ENCODE results near the gene ZNF277.

ZNF277 gene, protein sequence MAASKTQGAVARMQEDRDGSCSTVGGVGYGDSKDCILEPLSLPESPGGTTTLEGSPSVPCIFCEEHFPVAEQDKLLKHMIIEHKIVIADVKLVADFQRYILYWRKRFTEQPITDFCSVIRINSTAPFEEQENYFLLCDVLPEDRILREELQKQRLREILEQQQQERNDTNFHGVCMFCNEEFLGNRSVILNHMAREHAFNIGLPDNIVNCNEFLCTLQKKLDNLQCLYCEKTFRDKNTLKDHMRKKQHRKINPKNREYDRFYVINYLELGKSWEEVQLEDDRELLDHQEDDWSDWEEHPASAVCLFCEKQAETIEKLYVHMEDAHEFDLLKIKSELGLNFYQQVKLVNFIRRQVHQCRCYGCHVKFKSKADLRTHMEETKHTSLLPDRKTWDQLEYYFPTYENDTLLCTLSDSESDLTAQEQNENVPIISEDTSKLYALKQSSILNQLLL

GRCh38 chr7:112206238-112206990 is at the start of gene ZNF277, which contains the start of gene DOCK4:
Gene ZNF277 (plus strand): TSS chr7:112206695. CDS start chr7:112206717, 22 bp downstream.
Gene DOCK4 (minus strand): TSS chr7:112206399. CDS start chr7:112206138, 261 bp downstream.
- Mint-ChIP-seq H3K36me3 (ENCODE audit: insufficient read depth) (peaks cover 7% of the 10 kb centered on the region), H3K9me3 (no peaks in the 10 kb centered on the region), H3K4me1 (peaks cover 38% of the 10 kb centered on the region), H3K27ac (ENCODE audit: low read depth) (peak within 1 kb of the TSS; percentile 89), H3K4me3 (peak within 1 kb of the TSS; percentile 96), H3K27me3 (peaks cover 34% of the 10 kb centered on the region)
- ATAC-seq (replicated peaks; ENCODE audit: extremely low read depth, poor library complexity, severe bottlenecking) (peak; percentile 89), DNase-seq (ENCODE audit: low spot score in 2 of 2) (peak; percentile 99 to 100)

- H3K9me3 Mint-ChIP-seq = no peaks in the 10 kb centered on the region
- H3K27me3 Mint-ChIP-seq = peaks cover 44% of the 10 kb centered on the region
- no peak overlapping the region for H3K4me3 Mint-ChIP-seq
- H3K27ac Mint-ChIP-seq (ENCODE audit: low read depth) = no peak overlapping the region
- no peak for ATAC-seq (replicated peaks; ENCODE audit: extremely low read depth, poor library complexity, severe bottlenecking)
- DNase-seq (ENCODE audit: low spot score in 2 of 2) = no peak
- H3K4me1 Mint-ChIP-seq = no peaks in the 10 kb centered on the region
- no peaks in the 10 kb centered on the region for H3K36me3 Mint-ChIP-seq (ENCODE audit: insufficient read depth)
Measured at GRCh38 chr7:112157072-112157471, 49.4 kb upstream of the ZNF277 start.

DNA sequence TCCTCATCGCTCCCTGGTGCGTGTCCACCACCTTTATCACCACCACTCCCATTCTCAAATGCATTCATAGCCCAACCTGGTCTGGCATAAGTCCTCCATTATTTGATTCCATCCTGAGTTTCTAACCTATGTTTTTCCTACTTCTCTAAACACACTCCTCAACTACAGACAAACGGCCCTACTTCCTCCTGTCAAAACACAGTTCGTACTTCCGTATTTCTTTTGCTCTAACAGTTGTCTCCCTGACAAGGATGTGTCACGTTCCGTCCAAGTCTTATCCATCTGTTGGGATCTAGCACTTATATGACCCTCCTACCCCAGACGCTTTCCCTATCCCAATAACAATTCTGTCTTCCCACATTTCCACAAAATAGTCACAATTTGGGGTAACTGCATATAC is 47.1 kb upstream of the ZNF277 start:
- H3K27me3 Mint-ChIP-seq = peaks cover 49% of the 10 kb centered on the region
- H3K9me3 Mint-ChIP-seq = no peaks in the 10 kb centered on the region
- H3K4me1 Mint-ChIP-seq = no peaks in the 10 kb centered on the region
- DNase-seq (ENCODE audit: low spot score in 2 of 2) (no peak), ATAC-seq (replicated peaks; ENCODE audit: extremely low read depth, poor library complexity, severe bottlenecking) (no peak)
- H3K4me3 Mint-ChIP-seq = no peak overlapping the region
- H3K27ac Mint-ChIP-seq (ENCODE audit: low read depth) = no peak overlapping the region
- H3K36me3 Mint-ChIP-seq (ENCODE audit: insufficient read depth) = no peaks in the 10 kb centered on the region

DNA sequence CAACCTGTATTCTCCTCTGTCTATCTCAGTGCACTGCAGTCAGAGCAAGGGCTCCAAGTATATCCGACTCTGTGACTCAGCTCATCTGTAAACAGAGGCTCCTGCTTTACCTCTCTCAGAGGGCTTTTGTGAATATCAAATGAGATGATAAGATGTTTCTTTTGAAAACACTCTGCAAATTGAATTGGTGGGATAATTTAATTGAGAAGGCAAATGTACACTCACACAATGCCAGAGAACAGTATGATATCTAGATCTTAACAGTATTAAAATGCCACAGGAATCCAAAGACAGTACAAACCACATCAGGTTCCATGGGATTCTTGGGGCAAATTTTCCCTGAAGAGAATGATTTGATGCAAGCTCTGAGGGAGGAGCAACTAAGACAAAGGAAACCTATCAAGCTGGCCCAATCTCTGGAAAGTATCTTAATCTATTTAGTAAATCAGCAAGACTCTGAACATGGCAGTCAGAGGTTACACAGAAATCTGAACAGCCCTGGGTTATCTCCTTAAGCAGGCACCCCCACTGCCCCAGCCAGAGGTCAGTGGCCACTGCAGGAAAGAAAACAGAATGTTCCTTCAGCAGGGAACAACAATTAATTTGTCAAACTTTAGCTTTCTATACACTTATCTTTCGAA is 46.2 kb upstream of the ZNF277 start:
- Mint-ChIP-seq H3K4me3 (no peak overlapping the region), H3K27ac (ENCODE audit: low read depth) (no peak overlapping the region), H3K4me1 (no peaks in the 10 kb centered on the region), H3K9me3 (no peaks in the 10 kb centered on the region), H3K27me3 (peaks cover 40% of the 10 kb centered on the region), H3K36me3 (ENCODE audit: insufficient read depth) (no peaks in the 10 kb centered on the region)
- no peak for ATAC-seq (replicated peaks; ENCODE audit: extremely low read depth, poor library complexity, severe bottlenecking)
- no peak for DNase-seq (ENCODE audit: low spot score in 2 of 2)

- Mint-ChIP-seq H3K4me3 (no peak overlapping the region), H3K36me3 (ENCODE audit: insufficient read depth) (no peaks in the 10 kb centered on the region), H3K4me1 (no peaks in the 10 kb centered on the region), H3K27me3 (peaks cover 35% of the 10 kb centered on the region), H3K27ac (ENCODE audit: low read depth) (no peak overlapping the region), H3K9me3 (no peaks in the 10 kb centered on the region)
- no peak for ATAC-seq (replicated peaks; ENCODE audit: extremely low read depth, poor library complexity, severe bottlenecking)
- no peak for DNase-seq (ENCODE audit: low spot score in 2 of 2)
Measured at GRCh38 chr7:112160771-112161150, 45.7 kb upstream of the ZNF277 start.

DNA sequence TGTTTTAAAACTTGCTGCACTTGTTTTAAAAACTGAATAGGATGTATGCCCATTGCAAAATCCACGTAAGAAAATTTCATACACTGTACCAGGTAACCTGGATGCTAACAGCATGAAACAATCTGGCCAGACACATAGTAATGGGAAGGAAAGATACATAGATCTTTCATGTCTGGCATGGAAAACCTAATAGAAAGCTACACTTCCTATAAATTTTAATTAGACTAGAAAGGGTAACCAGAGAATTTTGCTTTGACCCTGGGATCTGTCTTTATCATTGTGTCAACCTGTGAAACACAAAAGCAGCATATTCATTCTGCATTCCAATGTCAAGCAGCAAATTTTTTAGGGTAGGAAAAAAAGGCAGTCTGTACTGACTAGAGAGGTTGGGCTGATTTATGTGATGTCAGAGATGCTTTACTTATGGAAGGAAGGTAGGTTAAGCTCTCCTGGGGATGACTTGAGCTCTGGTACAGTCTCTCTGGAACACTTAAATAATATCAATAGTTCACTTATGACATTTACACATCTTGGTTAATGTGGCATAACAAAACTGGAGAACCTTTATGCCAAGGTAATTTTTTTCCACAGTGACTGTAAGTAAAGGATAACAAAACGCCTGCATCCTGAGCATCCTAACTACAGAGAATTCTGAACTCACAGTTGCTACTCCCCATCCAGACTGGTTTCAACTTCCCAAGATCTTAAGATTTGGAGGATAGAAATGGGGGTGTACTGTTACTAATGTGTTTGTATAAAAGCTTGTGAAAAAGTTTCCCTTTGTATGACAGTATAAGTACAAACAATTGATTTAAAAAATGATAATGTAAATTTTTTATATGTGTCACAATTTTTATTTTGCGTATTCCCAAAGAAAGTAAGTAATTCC is 45.0 kb upstream of the ZNF277 start:
- Mint-ChIP-seq H3K36me3 (ENCODE audit: insufficient read depth) (no peaks in the 10 kb centered on the region), H3K4me3 (no peak overlapping the region), H3K27ac (ENCODE audit: low read depth) (no peak overlapping the region), H3K9me3 (no peaks in the 10 kb centered on the region), H3K27me3 (peaks cover 28% of the 10 kb centered on the region), H3K4me1 (no peaks in the 10 kb centered on the region)
- DNase-seq (ENCODE audit: low spot score in 2 of 2) = no peak
- ATAC-seq (replicated peaks; ENCODE audit: extremely low read depth, poor library complexity, severe bottlenecking) = no peak

DNA sequence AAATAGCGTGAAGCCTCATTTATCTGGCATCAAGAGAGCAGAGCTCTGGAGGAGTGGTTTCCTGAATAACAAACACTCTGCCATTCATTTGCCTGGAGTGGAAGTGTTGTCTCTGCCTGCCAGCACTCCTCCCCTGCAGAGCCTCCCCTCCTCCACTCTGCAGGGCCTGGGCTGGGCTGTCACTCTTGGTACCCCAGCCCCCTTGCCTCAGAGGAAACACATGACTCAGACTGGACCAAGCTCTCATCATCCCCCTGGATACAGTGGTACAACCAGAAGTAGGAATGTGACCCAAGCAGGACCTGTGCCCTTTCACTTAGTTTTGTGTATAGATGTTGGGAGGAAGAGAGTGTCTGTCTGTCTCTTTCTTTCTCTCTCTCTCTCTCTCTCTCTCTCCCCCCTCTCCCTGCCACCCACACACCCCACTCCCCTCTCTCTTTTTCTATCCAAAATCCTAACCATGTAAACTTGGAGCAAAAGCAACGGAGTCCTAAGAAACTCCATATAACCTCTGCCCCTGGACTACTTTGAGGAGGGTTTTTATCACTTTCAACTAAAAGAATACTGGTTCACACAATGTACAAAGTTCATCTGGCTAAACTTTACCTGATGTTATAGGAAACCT is 44.2 kb upstream of the ZNF277 start:
- no peak for ATAC-seq (replicated peaks; ENCODE audit: extremely low read depth, poor library complexity, severe bottlenecking)
- Mint-ChIP-seq H3K36me3 (ENCODE audit: insufficient read depth) (no peaks in the 10 kb centered on the region), H3K4me3 (no peak overlapping the region), H3K27me3 (peaks cover 28% of the 10 kb centered on the region), H3K4me1 (no peaks in the 10 kb centered on the region), H3K9me3 (no peaks in the 10 kb centered on the region), H3K27ac (ENCODE audit: low read depth) (no peak overlapping the region)
- no peak for DNase-seq (ENCODE audit: low spot score in 2 of 2)

DNA sequence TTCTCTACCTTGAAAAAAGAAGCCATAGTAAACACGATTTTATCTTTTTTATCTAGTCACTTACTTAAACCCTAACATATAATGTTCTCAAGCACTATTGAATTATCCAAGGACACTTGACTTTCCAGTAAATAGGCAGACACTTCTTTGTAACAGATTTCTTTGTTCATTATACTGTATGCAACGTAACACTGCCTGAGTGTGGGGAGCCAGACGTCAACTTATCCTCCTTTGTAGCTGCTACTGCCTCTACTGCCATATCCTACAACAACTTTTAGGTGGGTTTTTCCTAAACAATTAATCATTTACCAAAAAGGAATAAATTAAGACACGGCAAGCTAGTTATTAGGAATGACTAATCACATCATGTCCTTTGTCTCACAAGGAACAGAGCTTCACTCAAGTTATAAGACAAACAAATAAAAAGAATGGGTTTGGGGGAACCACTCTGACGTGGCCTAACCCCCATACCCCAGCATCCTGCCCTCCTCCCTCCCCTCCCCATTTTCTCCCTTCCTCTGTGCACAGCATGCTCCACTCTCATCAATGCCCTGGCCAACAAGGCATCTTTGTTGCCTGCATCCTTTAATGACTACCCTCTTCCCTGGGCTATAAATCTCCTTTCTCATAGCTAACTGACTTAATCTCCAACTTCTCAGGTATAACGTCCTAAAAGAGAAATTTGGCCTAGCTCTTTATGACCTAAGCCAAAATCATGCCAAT is 43.5 kb upstream of the ZNF277 start:
- no peaks in the 10 kb centered on the region for H3K9me3 Mint-ChIP-seq
- no peak overlapping the region for H3K27ac Mint-ChIP-seq (ENCODE audit: low read depth)
- H3K4me3 Mint-ChIP-seq = no peak overlapping the region
- ATAC-seq (replicated peaks; ENCODE audit: extremely low read depth, poor library complexity, severe bottlenecking) = no peak
- DNase-seq (ENCODE audit: low spot score in 2 of 2) = no peak
- H3K4me1 Mint-ChIP-seq = no peaks in the 10 kb centered on the region
- H3K27me3 Mint-ChIP-seq = peaks cover 28% of the 10 kb centered on the region
- no peaks in the 10 kb centered on the region for H3K36me3 Mint-ChIP-seq (ENCODE audit: insufficient read depth)

GRCh38 chr7:112167147-112167546 is 39.3 kb upstream of the ZNF277 start:
- H3K4me1 Mint-ChIP-seq = no peaks in the 10 kb centered on the region
- no peak for DNase-seq (ENCODE audit: low spot score in 2 of 2)

DNA sequence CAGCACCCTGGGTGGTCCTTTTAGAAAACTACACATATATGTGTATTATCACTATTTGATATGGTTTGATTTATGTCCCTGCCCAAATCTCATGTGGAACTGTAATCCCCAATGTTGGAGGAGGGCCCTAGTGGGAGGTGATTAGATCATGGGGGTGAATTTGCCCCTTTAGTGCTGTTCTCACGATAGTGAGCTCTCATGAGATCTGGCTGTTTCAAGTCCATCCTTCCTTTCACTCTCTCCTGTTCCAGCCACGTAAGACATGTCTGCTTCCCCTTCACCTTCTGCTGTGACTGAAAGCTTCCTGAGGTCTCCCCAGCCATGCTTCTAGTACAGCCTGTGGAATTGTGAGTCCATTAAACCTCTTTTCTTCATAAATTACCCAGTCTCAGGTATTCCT is 37.6 kb upstream of the ZNF277 start:
- no peak overlapping the region for H3K27ac Mint-ChIP-seq (ENCODE audit: low read depth)
- H3K4me3 Mint-ChIP-seq = no peak overlapping the region
- H3K36me3 Mint-ChIP-seq (ENCODE audit: insufficient read depth) = no peaks in the 10 kb centered on the region
- peaks cover 44% of the 10 kb centered on the region for H3K27me3 Mint-ChIP-seq
- DNase-seq (ENCODE audit: low spot score in 2 of 2) = no peak
- no peak for ATAC-seq (replicated peaks; ENCODE audit: extremely low read depth, poor library complexity, severe bottlenecking)
- no peaks in the 10 kb centered on the region for H3K9me3 Mint-ChIP-seq
- H3K4me1 Mint-ChIP-seq = no peaks in the 10 kb centered on the region

More at GRCh38 chr7:112167147-112167546, 39.3 kb upstream of the ZNF277 start:
- ATAC-seq (replicated peaks; ENCODE audit: extremely low read depth, poor library complexity, severe bottlenecking) = no peak
- H3K27ac Mint-ChIP-seq (ENCODE audit: low read depth) = no peak overlapping the region
- H3K9me3 Mint-ChIP-seq = no peaks in the 10 kb centered on the region
- H3K27me3 Mint-ChIP-seq = peaks cover 43% of the 10 kb centered on the region
- H3K36me3 Mint-ChIP-seq (ENCODE audit: insufficient read depth) = no peaks in the 10 kb centered on the region
- H3K4me3 Mint-ChIP-seq = no peak overlapping the region

DNA sequence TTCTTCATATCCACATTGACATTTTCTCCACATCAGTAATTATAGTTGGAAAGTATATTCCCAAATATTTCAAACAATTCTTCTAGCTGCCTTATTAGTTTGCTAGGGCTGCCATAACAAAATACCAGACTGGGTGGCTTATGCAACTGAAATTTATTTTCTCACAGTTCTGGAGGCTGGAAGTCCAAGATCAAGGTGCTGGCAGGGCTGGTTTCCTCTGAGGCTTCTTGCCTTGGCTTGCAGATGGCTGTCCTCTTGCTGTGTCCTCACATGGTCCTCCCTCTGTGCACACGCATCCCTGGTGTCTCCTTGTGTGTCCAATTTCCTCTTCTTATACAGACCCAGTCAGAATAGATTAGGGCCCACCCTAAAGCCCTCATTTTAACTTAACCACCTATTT is 34.8 kb upstream of the ZNF277 start:
- Mint-ChIP-seq H3K4me1 (no peaks in the 10 kb centered on the region), H3K4me3 (no peak overlapping the region), H3K36me3 (ENCODE audit: insufficient read depth) (no peaks in the 10 kb centered on the region), H3K9me3 (no peaks in the 10 kb centered on the region), H3K27ac (ENCODE audit: low read depth) (no peak overlapping the region), H3K27me3 (peaks cover 72% of the 10 kb centered on the region)
- ATAC-seq (replicated peaks; ENCODE audit: extremely low read depth, poor library complexity, severe bottlenecking) (no peak), DNase-seq (ENCODE audit: low spot score in 2 of 2) (no peak)
